ENCODE results near the gene ABCA3.

DNA sequence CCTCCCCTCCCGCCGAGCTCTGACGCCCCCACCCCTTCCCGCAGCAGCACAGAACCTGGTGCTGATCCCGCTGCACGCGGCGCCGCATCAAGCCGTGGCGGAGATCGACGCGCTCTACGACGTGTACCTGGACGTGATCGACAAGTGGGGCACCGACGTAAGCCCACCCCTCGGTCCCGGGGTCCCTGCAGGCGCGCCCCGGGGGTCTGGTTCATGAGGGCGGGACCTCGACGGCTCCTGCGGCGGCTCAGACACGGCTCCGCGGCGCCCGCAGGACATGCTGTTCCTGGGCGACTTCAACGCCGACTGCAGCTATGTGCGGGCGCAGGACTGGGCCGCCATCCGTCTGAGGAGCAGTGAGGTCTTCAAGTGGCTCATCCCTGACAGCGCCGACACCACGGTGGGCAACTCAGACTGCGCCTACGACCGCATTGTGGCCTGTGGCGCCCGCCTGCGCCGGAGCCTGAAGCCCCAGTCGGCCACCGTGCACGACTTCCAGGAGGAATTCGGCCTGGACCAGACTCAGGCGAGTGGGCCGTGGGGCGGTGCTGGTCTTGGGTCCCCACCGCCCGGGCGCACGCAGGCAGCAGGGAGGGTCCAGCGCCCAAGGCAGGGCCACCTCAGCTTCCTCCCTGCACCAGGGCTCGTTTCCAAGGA is 102.9 kb downstream of the ABCA3 start:
- no peak for TF ChIP-seq POLR2AphosphoS5 (IDR thresholded peaks at IDR 0.05; ENCODE audit: low read depth, low read length)
- TF ChIP-seq SPI1 (IDR thresholded peaks at IDR 0.05; ENCODE audit: low read depth, low read length): no peak
- TF ChIP-seq TAF1 (IDR thresholded peaks at IDR 0.05; ENCODE audit: low read depth, low read length): no peak
- 0 out of 2 replicates have a peak, but pooled peaks have one; percentile 19 for TF ChIP-seq POLR2A (IDR thresholded peaks at IDR 0.05; ENCODE audit: low read depth, low read length)

Measured in GM12891 (cell line).